Measurements from ENCODE around the gene MYO1D. TPM values are rescaled to one million over a fixed set of nuclear protein-coding genes. Genes with fewer than 3 reads are reported as not detected.

Gene MYO1D
- total RNA-seq, 1 experiment from 2014 or later: 40.8 TPM

DNA sequence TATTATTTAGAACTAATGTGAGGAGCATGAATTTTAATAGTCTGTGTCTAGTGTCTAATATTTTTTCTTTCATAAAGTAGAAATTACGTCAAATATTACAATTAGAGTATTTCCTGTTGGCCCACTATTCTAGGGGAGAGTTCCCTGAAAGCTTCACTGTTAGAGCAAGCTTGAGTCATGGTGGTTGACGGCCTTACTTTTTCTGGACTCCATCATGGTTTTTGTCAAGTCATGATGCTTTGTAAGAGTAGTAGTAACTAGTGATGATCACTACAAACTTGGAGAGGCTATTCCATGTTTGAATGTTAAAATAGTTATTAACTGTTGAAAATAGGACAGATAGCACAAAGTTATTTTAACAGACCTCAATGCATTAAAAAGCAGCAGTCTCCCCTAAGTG is 431.0 kb downstream of the MYO1D start:
- peaks cover 7% of the 10 kb centered on the region; the same call in 1 of the 2 replicates for H3F3A ChIP-seq (ENCODE audit: insufficient read depth, low read depth)
- H3K9me2 ChIP-seq (ENCODE audit: insufficient read depth): no peaks in the 10 kb centered on the region
- no peak for DNase-seq
- H3K4me3 ChIP-seq: peak overlapping the region; percentile 99
- TF ChIP-seq, protein P1, sequence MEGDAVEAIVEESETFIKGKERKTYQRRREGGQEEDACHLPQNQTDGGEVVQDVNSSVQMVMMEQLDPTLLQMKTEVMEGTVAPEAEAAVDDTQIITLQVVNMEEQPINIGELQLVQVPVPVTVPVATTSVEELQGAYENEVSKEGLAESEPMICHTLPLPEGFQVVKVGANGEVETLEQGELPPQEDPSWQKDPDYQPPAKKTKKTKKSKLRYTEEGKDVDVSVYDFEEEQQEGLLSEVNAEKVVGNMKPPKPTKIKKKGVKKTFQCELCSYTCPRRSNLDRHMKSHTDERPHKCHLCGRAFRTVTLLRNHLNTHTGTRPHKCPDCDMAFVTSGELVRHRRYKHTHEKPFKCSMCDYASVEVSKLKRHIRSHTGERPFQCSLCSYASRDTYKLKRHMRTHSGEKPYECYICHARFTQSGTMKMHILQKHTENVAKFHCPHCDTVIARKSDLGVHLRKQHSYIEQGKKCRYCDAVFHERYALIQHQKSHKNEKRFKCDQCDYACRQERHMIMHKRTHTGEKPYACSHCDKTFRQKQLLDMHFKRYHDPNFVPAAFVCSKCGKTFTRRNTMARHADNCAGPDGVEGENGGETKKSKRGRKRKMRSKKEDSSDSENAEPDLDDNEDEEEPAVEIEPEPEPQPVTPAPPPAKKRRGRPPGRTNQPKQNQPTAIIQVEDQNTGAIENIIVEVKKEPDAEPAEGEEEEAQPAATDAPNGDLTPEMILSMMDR (conservative IDR thresholded peaks at IDR 0.05): no peak
- TF ChIP-seq EZH2 (IDR thresholded peaks at IDR 0.05; ENCODE audit: low read depth): no peak
- peaks cover 24% of the 10 kb centered on the region for H3K4me1 ChIP-seq (replicated peaks; ENCODE audit: insufficient read depth)
- H2AFZ ChIP-seq: no peak overlapping the region
- no peaks in the 10 kb centered on the region for H3K9me3 ChIP-seq (ENCODE audit: insufficient read depth, low read depth)
- peak overlapping the region; percentile 100 for H3K4me2 ChIP-seq
- CTCF ChIA-PET: no interaction called here
- peaks cover 49% of the 10 kb centered on the region for H3K36me3 ChIP-seq (ENCODE audit: low read depth)
- H3K79me2 ChIP-seq (ENCODE audit: low read depth): peaks cover 66% of the 10 kb centered on the region
- no peaks in the 10 kb centered on the region for H3K27me3 ChIP-seq (ENCODE audit: insufficient read depth, low read depth)
- 0 out of 2 replicates have a peak overlapping the region, but pooled peaks have one; percentile 33 for H3K27ac ChIP-seq
- POLR2A ChIA-PET (ENCODE audit: unreplicated experiment): no interaction called here
- no TSS peak for BruUV-seq (replicated peaks)
- H4K20me1 ChIP-seq (ENCODE audit: insufficient read depth): peaks cover 50% of the 10 kb centered on the region
- intact Hi-C loops (cut with micrococcal nuclease; ENCODE audit: unreplicated experiment): loop anchor here (10.0 kb wide), 1 partner anchor 429 kb away; the partner anchor contains the start of gene MYO1D

GRCh38 chr17:32445497-32445896 is 431.4 kb downstream of the MYO1D start:
- CTCF ChIA-PET: no interaction called here
- H3K4me3 ChIP-seq: peak overlapping the region; percentile 99
- peaks cover 24% of the 10 kb centered on the region for H3K4me1 ChIP-seq (replicated peaks; ENCODE audit: insufficient read depth)
- intact Hi-C loops (cut with micrococcal nuclease; ENCODE audit: unreplicated experiment): loop anchor here (10.0 kb wide), 1 partner anchor 429 kb away; the partner anchor contains the start of gene MYO1D
- no peak for TF ChIP-seq EZH2 (IDR thresholded peaks at IDR 0.05; ENCODE audit: low read depth)
- TF ChIP-seq, protein P1 (conservative IDR thresholded peaks at IDR 0.05): no peak
- H3K27ac ChIP-seq: peak overlapping the region; percentile 76; the same call in 1 of the 2 replicates
- H3K9me2 ChIP-seq (ENCODE audit: insufficient read depth): no peaks in the 10 kb centered on the region
- POLR2A ChIA-PET (ENCODE audit: unreplicated experiment): interaction anchor here (0.7 kb wide), 1 partner anchor 236 kb away, joined by 5 read pairs; no protein-coding TSS in a partner anchor
- H3K9me3 ChIP-seq (ENCODE audit: insufficient read depth, low read depth): no peaks in the 10 kb centered on the region
- no peak for DNase-seq
- no peak overlapping the region for H2AFZ ChIP-seq
- peak overlapping the region; percentile 100 for H3K4me2 ChIP-seq
- peaks cover 47% of the 10 kb centered on the region for H4K20me1 ChIP-seq (ENCODE audit: insufficient read depth)
- peaks cover 7% of the 10 kb centered on the region; the same call in 1 of the 2 replicates for H3F3A ChIP-seq (ENCODE audit: insufficient read depth, low read depth)
- peaks cover 44% of the 10 kb centered on the region for H3K36me3 ChIP-seq (ENCODE audit: low read depth)
- H3K79me2 ChIP-seq (ENCODE audit: low read depth): peaks cover 61% of the 10 kb centered on the region
- no TSS peak for BruUV-seq (replicated peaks)
- H3K27me3 ChIP-seq (ENCODE audit: insufficient read depth, low read depth): no peaks in the 10 kb centered on the region

GRCh38 chr17:32445074-32445415 is 431.9 kb downstream of the MYO1D start:
- POLR2A ChIA-PET (ENCODE audit: unreplicated experiment): interaction anchor here (0.5 to 0.7 kb wide), 2 partner anchors 74 to 235 kb away, joined by 5 to 13 read pairs; no protein-coding TSS in a partner anchor
- peak overlapping the region; percentile 72 for H2AFZ ChIP-seq

More at GRCh38 chr17:32445074-32445415, 431.9 kb downstream of the MYO1D start:
- Histone ChIP-seq H3K27me3 (ENCODE audit: insufficient read depth, low read depth) (no peaks in the 10 kb centered on the region), H3K27ac (peak overlapping the region; percentile 76), H3K36me3 (ENCODE audit: low read depth) (peaks cover 42% of the 10 kb centered on the region), H3F3A (ENCODE audit: insufficient read depth, low read depth) (peaks cover 7% of the 10 kb centered on the region; the same call in 1 of the 2 replicates), H3K9me3 (ENCODE audit: insufficient read depth, low read depth) (no peaks in the 10 kb centered on the region), H3K9me2 (ENCODE audit: insufficient read depth) (no peaks in the 10 kb centered on the region), H3K4me3 (peak overlapping the region; percentile 99), H3K4me1 (replicated peaks; ENCODE audit: insufficient read depth) (peaks cover 24% of the 10 kb centered on the region), H4K20me1 (ENCODE audit: insufficient read depth) (peaks cover 43% of the 10 kb centered on the region), H3K4me2 (peak overlapping the region; percentile 100), H3K79me2 (ENCODE audit: low read depth) (peaks cover 57% of the 10 kb centered on the region)
- CTCF ChIA-PET: no interaction called here
- no TSS peak for BruUV-seq (replicated peaks)
- intact Hi-C loops (cut with micrococcal nuclease; ENCODE audit: unreplicated experiment): loop anchor here (10.0 kb wide), 1 partner anchor 430 kb away; the partner anchor contains the start of gene MYO1D
- no peak for TF ChIP-seq EZH2 (IDR thresholded peaks at IDR 0.05; ENCODE audit: low read depth)
- TF ChIP-seq, protein P1 (conservative IDR thresholded peaks at IDR 0.05): no peak
- peak; percentile 48 to 61 for DNase-seq
